HG03095 (cell line): ENCODE results near the gene PCNX4.

Source experiments
- ATAC-seq: cut with Tn5 transposase; IDR thresholded peaks from one replicate; pipeline ENCODE4 v1.9.1; 2021; ENCODE audit warnings: moderate library complexity; ENCODE audit not compliant: unreplicated experiment

PCNX4 gene

GRCh38 chr14:60204843-60205774 lies 113.4 kb downstream of the PCNX4 start:
- ATAC-seq = peak; percentile 58

GRCh38 chr14:60206249-60206670 lies 114.5 kb downstream of the PCNX4 start:
- ATAC-seq = no peak

- ATAC-seq = peak; percentile 37
Measured at GRCh38 chr14:60206837-60207533, 115.3 kb downstream of the PCNX4 start.

- ATAC-seq = no peak
Measured at GRCh38 chr14:60210703-60211102, 119.0 kb downstream of the PCNX4 start.

GRCh38 chr14:60211153-60211552 lies 119.4 kb downstream of the PCNX4 start:
- ATAC-seq = no peak

- ATAC-seq = peak; percentile 89
Measured at GRCh38 chr14:60212503-60213371, 121.0 kb downstream of the PCNX4 start.

- no peak for ATAC-seq
Measured at GRCh38 chr14:60214003-60214402, 122.3 kb downstream of the PCNX4 start.

- no peak for ATAC-seq
Measured at GRCh38 chr14:60214415-60215126, 122.8 kb downstream of the PCNX4 start.

- no peak for ATAC-seq
Measured at GRCh38 chr14:60215127-60215444, 123.4 kb downstream of the PCNX4 start.

GRCh38 chr14:60215520-60216420 lies 124.0 kb downstream of the PCNX4 start:
- no peak for ATAC-seq

- no peak for ATAC-seq
Measured at GRCh38 chr14:60217713-60218112, 126.0 kb downstream of the PCNX4 start.
